RKO (cell line): ENCODE data around the gene GTPBP10.

ENCODE experiments used
- DNase-seq: peaks from one replicate; pipeline ENCODE4 v3.0.0-alpha.2; 2016; ENCODE audit warnings: low spot score

Gene GTPBP10

GRCh38 chr7:90383422-90383821, 36.9 kb downstream of the GTPBP10 start:
- peak; percentile 86 for DNase-seq

- no peak for DNase-seq
Observed at GRCh38 chr7:90383861-90384260, 37.3 kb downstream of the GTPBP10 start.

DNA sequence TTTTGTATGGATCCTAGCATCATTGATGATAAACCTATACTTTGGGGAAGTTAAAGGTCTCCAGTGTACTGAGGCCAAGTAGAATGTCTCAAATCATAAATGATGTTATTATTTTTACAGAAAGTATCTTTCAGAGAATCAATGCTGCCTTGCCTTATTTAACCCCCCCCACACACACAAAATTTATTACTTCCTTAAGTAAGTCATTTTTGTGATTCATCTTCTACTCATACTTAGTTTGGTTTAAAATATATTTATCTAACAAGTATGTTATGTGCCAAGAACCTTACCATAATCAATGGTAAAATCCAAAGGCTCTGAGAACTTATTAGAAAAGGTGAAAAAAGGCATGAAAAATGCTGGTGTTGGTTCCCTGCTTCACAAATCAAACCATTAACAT, 37.9 kb downstream of the GTPBP10 start:
- DNase-seq = peak; percentile 71

DNA sequence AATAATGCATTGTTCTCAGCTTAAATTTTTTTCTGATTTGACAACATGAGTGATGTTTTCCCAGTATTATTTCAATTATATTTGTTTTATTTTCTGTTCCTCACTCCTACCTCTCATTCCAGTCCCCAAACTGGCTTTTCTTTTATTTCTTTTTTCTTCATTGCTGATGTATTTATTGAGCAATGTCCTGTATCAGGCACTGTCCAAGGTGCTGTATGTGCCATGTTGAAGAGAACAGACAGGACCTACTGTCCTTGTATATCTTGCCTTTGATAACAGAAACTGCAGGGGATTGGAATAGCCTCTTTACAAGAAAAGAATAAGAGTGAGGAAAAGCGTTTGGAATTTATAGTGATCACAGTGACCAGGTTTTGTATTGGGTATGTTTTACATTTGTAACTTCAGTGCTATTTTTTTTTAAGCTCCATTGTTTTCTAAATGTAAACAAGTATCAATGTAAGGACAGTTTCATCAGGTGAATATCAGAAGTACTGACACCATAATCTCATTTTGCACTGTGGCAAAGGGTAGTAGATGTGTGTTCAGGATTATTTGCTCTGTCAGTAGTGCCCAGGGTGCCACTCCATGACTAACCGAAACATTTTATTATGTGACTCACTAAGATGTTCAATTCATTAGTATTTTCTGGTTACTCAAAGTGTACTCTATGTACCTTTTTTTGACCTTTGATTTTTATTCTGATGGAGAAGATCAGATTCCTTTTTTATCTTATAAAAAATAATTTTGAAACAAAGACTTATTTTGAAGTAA, 41.1 kb downstream of the GTPBP10 start:
- DNase-seq = peak; percentile 36

DNA sequence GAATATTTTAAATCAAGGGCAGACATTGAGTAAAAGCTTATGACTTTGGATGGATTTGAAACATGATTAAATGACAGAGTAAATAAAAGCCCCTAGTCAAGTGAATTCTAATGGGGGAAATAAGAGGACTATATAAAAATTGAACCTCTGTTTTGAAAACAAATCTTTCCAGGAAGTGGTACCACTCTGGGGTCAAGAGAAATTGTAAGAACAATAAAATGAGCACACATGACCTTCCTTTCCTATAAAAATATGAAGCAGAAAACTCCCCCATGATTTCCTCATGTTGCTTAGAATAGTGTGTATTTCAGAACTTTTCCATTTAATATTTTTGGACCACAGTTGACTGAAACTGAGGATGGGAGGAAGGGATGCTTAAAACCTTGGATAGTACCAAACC, 44.4 kb downstream of the GTPBP10 start:
- DNase-seq = no peak

DNA sequence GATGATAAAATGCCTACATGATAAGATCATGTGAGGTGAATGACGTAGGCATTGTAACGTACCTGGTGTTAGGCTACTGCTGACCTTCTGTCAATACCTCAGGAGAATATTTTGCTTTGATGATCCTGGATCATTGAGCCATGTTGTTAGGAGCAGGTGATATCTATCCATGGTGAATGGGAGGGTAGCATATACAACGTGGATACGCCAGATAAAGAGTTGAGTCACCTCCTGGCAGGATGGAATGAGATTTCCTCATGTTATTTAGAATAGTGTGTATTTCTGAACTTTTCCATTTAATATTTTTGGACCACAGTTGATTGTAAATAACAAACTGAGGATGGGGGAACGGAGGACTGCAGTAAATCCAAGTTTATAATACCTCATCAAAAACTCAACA, 45.0 kb downstream of the GTPBP10 start:
- no peak for DNase-seq

- no peak for DNase-seq
Observed at GRCh38 chr7:90396420-90396819, 49.9 kb downstream of the GTPBP10 start.

DNA sequence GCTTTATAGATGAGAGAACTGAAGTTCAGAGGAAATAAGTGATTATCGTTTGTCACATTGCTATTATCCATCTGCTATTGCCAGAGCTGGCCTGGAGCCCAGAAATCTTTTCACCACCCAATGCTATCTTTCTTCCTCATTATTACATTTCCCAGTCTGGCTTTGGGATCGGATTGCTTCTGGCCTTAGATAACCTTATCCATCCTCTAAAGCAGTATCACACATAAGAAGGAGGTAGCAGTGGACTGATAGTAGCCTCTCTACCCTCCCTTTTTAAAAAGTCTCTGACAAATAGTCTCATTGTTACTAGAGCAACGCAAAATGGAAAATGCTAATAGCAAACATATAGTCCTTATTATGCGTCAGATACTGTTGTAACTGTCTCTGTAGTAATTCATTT, 55.5 kb downstream of the GTPBP10 start:
- DNase-seq = no peak

DNA sequence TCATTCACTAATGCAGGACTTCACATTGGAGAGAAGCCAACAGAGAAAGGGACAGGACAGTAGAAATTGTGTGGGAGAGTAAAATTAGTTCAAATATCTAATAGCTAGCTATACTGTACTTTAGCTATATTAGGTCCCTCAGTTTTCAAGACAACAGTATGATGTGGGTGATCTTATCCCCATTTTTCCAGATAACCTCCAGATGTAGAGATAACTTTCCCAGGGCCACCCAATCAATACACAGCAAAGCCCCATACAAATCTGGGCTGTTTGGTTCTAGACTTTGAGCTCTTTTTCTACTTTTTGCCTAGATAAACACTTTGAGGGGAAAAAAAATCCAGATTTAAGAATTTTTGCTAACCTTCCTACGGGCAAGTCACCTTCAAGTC, 56.3 kb downstream of the GTPBP10 start:
- no peak for DNase-seq

- peak; percentile 100 for DNase-seq
Observed at GRCh38 chr7:90403174-90404113, 56.9 kb downstream of the GTPBP10 start, which contains the start of gene CLDN12. Gene CLDN12 (plus strand): TSS chr7:90403461. CDS start chr7:90412677, 9,216 bp downstream.

- peak; percentile 83 for DNase-seq
Observed at GRCh38 chr7:90404777-90405176, 58.3 kb downstream of the GTPBP10 start.

- no peak for DNase-seq
Observed at GRCh38 chr7:90407484-90407821, 60.9 kb downstream of the GTPBP10 start.

DNA sequence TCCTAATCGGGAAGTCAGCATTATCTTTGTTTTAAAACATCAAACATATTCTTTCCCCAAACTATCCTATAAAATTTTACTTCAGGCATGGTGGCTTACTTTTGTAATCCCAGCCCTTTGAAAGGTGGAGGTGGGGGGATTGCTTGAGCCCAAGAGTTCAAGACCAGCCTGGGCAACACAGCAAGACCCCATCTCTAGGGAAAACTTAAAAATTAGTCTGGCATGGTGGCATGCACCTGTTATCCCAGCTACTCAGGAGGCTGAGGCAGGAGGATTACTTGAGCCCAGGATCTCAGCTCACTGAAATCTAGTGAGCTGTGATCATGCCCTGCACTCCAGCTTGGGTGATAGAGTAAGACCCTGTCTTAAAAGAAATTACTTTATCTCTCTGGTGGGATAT, 61.6 kb downstream of the GTPBP10 start:
- DNase-seq = no peak

GRCh38 chr7:90409667-90410066, 63.2 kb downstream of the GTPBP10 start:
- no peak for DNase-seq

- peak; percentile 76 for DNase-seq
Observed at GRCh38 chr7:90411510-90411909, 65.0 kb downstream of the GTPBP10 start.

DNA sequence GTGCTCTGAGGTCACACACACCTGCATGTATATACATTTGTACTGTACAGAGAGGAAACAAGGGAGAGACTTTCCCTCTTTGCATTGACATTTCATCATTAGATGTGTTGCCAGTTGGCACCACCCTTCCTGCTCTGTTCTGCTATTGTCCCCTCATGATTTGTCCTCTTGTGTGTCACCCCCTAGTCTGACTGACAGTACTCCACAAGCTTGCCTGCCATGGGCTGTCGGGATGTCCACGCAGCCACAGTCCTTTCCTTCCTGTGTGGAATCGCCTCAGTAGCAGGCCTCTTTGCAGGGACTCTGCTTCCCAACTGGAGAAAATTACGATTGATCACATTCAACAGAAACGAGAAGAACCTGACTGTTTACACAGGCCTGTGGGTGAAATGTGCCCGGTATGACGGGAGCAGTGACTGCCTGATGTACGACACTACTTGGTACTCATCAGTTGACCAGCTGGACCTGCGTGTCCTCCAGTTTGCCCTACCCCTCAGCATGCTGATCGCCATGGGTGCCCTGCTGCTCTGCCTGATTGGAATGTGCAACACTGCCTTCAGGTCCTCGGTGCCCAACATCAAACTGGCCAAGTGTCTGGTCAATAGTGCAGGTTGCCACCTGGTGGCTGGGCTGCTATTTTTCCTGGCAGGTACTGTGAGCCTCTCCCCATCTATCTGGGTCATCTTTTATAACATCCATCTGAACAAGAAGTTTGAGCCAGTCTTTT, 66.1 kb downstream of the GTPBP10 start:
- peak; percentile 45 for DNase-seq

DNA sequence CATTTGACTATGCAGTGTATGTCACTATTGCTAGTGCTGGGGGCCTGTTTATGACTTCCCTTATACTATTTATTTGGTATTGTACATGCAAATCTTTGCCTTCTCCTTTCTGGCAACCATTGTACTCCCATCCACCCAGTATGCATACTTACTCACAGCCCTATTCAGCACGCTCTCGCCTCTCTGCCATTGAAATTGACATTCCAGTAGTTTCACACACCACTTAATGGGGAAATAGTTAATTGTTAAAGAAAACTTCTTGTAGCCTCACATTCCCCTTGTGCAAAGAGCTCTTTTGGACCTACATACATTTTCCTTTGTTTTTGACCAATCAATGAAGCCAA, 66.6 kb downstream of the GTPBP10 start:
- no peak for DNase-seq

GRCh38 chr7:90421651-90422050, 75.1 kb downstream of the GTPBP10 start:
- DNase-seq = no peak

GRCh38 chr7:90424720-90425119, 78.2 kb downstream of the GTPBP10 start:
- no peak for DNase-seq

DNA sequence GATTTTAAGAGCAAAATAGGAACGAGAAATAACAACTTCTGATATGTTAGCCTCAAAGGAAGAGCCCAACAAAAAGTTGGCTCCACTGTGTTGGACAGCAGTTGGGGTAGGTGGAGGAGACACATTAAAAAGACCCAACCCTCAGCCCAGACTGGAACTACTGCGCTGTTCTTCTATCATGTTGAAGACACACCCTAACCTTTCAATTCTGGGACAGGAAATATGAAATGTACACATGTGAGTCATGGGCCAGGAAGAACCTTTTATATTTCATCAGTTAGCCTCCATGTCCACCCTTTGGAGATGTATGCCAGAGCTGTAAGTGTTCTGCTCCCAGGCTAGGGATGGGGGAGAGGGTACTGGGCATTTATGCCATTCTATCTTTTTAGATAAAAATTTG, 78.9 kb downstream of the GTPBP10 start:
- DNase-seq = no peak

GRCh38 chr7:90430614-90431460, 84.3 kb downstream of the GTPBP10 start:
- DNase-seq = no peak

- DNase-seq = no peak
Observed at GRCh38 chr7:90432752-90433151, 86.2 kb downstream of the GTPBP10 start.
